Endometrial microvascular endothelial cells (primary cell): Measurements from ENCODE around the gene EEFSEC. TPM values are rescaled to one million over a fixed set of nuclear protein-coding genes. Genes with fewer than 3 reads are reported as not detected.

Experiments
- in situ Hi-C: cut with HindIII; loops from 2 replicates; pipeline ENCODE4 v1.10.0; 2017; ENCODE audit warnings: low sequenced_read_pairs, low pct_unique_long_range_greater_than_20kb; ENCODE audit errors: inconsistent ontology term
- total RNA-seq: library from RNA; depleted of rRNA; stranded (reverse); fragments of >200 nt; gene quantifications from one replicate; pipeline ENCODE4 v1.2.3, GENCODE V29; 2015; ENCODE audit errors: inconsistent ontology term

EEFSEC gene
- total RNA-seq, 1 donor from 2014 or later = 21.7 TPM

DNA sequence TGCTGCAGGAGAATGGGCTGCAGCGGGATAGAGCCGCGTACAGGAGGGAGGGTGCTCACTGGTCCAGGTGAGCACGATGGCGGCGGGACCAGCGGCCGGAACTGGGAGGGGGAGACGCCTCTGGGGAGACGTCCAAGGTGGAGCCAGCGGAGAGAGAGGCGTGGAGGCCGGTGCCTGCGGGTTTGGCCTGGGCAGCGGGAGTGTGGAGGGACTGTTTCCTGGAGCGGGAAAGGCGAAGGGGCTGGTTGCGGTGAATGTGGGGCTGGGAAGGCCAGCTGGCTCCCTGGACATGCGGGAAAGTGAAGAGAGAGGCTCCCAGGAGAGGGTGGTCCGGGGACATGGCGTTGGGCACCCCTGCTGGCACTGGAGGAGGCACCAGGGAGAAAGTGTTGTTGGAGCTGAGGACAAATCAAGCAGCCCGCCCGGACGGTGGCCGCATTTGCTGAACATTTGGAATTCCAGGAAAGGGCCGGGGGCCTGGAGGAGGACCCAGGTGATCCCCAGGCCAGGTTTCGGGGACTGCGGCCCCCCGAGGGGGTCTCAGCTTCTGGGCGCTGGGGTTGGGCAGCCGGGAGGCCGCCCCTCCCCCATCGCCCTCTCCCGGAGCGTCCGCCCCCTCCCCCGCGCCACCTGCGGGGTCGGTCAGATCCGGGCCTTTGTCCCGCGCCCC lies 279.2 kb downstream of the EEFSEC start:
- in situ Hi-C loops = no loop called here

DNA sequence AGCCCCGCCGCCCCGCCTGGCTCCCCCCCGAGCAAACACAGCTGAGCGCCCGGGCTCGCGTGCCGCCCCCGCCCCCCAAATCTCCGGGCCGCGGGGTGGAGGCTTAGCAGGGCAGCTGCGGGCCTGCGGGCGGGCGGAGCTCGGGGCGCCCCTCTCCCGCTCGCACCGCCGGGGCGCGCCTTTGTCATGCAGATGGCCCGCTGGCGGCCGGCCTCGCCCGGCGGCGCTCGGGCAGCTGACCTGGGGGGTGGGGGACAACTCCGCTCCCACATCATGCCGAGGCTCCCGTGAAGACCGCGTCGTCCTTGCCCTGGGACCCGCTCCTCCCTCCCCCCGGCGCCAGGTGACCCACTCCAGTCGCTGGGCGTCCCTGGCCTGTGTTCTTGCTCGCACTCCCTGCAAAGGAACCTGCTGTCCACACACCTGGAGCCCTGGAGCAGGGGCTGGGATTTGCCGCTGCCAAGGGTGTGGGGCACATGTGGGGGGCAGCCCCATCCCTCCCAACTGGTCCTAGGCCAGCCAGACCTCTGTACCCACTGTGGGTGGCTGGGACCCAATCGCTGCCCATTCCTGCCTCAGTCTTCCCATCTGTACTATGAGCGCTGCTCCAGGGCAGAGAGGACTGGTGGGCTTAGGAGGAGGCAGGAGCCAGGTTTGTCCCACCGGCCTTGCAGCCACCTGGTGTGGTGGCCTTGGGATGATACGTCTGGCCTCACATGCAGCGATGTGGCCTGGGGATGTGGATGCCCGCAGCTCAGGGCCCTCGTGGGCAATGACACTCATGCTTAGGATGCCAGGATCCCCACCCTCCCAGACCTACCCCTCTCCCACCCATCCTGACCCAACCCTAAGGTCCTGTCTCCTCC lies 279.9 kb downstream of the EEFSEC start:
- in situ Hi-C loops = no loop called here

DNA sequence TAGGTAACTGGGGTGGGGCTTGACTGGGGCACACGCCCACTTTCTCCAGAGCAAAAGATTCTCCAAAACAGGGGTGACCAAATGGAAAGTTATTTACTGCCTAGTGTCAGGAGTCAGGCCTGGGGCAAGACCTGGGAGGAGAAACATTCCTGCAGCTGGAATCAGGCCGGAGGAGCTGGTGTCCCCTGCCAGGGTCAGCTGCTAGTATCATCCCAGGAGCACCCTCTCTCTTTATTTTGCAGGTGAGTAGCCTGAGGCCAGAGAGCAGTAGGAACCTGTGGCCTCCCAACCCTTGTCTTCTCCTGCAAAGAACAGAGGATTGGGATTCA lies 280.5 kb downstream of the EEFSEC start:
- in situ Hi-C loops = no loop called here

DNA sequence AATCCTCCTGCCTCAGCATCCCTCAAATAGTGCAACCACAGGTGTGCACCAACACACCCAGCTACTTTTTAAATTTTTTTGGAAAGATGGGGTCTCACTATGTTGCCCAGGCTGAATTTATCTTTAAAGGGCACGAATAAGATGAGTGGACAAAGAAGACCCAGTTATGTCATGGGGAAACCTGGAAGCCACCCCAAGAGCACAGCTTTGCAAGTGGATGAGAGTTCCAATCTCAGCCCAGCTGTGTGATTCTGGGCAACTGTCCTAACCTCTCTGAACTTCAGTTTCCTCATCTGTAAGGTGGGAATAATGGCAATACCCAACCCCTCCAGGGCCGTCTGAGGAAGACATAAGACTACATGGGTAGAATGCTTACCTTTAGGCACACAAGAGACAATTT lies 281.2 kb downstream of the EEFSEC start:
- in situ Hi-C loops = no loop called here

DNA sequence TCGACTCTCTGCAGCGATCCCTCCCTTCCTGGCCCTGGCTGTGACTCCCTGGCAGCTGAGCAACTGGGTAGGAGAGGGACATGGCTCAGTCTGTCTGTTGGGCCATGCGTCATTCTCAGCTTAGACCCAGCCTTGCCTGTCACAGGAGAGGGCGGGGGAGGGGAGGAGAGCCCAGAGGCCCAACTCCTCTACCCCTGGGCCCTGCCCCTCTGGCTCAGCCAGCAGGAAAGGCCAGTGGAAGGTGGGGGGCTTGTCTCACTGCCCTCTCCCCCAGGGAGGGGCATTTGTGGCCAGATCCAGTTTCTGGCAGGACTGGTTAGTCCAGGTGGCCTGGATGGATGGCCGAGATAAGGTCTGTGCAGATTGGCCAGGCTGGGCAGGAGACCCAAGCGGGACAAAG lies 281.8 kb downstream of the EEFSEC start:
- in situ Hi-C loops = no loop called here

DNA sequence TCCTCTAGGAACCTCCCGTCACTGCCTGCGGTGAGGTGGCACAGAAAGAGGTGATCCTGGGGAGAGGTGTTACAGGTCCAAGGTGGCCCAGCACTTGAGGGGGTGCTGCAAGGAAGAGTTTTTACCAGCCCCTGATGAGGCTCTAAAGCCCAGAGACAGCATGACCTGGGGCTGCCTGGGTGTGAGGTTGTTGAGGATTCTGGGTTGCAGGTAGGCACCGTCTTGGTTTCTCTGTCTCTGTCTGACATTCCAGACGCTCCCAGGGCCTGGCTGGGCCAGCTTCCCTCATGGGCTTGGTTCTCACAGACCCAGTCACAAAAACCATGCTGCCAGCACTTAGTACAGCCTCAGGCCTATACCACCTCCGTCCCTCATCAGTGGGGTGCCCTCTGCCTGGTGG lies 282.3 kb downstream of the EEFSEC start:
- in situ Hi-C loops = no loop called here

DNA sequence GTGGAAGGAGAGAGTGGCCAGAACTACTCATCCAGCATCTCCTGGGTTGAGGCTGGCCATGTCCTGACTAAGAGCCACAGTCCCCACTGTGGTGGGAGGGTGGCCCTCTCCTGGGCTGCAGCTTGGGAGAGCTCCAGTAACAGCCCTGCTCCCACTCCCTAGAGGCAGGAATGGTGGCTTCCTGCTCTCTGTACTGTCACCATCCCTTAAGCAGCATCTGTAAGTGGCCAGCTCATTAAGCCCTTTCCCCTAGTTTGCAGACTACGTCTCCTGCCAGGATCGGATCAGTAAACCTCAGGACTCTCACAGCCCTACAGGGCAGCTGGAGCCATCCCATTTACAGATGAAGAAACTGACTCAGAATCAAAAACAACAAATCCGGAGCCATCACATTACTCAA lies 282.9 kb downstream of the EEFSEC start:
- in situ Hi-C loops = no loop called here

DNA sequence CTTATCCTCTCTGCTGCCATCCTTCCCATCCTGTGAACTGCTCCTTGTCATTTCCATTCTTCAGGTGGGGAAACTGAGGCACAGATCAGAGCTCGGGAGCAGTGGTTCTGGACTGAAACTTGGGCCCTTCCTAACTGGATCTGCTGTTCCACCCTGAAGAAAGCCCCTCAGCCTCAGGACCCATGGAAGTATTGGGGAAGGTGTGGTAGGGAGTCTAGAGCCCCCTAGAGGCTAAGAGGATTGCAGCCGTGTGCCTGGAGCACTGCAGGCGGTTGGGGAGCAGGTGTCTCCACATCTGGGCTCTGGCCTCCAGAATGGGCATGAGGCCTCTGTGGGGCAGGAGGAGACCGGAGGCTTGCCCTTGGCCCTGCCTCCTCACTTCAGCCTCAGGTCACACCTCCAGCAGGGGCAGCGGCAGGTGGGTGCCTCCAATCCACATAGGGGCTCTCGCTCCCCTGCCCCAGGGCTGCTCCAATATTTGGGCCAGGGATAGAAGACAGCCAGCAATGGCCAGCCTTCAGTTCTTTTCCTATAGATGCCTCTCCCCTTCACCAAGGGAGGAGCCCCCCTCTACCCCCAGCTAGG lies 285.3 kb downstream of the EEFSEC start:
- in situ Hi-C loops = no loop called here

DNA sequence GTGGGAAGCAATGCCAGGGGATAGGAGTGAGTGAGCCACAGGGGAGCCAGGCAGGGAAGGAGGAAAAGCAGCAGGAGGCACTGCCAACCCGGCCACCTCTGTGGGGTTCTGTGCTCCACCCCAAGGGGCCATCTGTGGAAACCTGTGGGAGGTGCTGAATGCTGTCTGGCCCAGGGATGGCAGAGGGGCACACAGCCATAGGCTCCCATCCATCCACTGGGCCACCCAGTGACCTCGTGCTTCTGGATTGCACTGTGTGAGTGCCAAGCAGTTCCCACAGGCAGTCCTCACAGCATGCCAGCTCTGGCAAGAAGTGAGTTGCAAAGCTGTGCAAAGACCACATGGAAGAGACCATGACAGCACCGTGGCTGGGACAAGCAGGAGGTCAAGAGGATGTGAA lies 285.9 kb downstream of the EEFSEC start:
- in situ Hi-C loops = no loop called here

DNA sequence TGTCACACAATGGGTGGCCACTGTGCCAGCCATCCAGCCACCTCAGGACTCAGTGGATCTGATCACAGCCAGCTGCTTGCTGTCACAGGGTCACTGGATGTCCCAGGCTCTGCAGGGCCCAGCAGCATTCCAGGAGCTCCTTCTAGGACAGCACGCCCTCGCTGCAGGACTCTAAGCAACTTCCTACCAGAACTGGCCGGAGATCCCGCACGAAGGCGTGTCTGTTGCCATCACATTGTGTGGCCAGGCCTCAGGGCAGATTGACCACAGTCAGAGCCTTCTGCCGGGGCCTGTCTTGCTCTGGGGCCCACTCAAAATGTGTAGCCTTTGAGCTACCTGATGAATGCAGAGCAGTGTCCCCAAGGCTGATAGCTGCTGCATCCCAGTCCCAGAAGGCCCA lies 288.8 kb downstream of the EEFSEC start:
- in situ Hi-C loops = no loop called here

DNA sequence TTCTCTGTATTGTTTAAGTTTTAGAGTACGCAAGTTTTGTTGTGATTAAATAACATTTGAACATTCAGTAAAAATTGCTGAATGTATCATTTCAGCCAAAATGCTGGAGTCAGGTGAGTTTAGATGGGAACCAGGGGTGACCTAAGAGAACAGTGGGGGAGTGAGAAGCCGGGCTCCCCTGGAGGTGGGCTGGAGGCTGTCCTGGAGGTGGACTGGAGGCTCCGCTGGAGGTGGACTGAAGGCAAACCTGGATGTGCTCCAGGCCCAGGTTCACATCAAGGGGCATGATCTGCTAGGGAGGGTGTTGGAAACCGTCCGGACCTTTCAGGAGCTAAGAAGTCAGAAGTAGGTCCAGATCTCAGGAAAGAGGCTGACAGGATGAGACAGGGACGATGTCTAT lies 289.7 kb downstream of the EEFSEC start:
- in situ Hi-C loops = no loop called here

DNA sequence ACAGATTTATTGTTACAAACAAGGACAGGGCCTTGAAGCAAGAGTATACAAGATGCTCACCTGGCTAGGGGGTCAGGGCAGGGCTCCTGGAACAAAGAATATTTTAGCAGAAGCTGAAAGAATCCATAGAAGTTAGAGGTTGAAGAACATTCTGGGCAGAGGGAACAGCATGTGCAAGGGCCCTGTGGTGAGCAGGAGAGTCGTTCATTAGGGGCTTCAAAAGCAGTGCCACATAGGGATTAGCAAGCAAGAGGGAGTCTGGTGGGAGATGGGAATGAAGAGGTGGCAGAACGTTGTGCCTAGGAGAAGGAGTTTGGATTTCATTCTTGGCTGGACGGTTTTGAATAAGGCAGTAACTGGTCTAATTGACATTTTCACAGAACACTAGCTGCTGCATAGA lies 290.5 kb downstream of the EEFSEC start:
- in situ Hi-C loops = no loop called here

DNA sequence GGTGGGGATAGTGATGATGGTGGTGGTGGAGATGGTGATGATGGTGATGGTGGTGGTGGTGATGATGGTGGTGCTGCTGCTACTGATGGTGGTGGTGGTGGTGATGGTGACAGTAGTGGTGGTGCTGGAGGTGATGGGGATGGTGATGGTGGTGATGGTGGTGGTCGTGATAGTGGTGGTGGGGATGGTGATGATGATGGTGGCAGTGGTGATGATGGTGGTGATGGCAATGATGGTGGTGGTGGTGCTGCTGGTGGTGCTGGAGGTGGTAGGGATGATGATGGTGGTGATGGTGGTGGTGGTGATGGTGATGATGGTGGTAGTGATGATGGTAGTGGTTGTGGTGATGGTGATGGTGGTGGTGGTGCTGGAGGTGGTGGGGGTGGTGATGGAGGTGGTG lies 292.1 kb downstream of the EEFSEC start:
- in situ Hi-C loops = no loop called here

DNA sequence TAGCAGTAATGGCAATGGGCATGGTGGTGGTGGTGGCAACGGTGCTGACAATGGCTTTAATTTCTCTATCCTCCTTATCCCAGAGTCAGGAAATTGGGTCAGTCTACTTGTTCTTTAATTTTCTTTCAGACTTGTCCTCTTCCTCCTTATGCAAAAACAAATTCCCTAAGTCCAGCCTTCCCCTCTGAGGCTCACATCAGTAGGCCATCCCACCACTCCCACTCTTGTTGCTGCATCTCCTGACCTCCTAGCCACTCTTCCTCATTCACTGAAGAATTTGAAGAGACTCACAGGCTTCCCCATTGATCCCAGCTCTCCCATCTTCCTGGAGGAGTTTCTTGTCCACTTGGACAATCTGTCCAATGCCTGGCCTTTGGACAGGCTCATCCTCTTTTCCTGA lies 293.5 kb downstream of the EEFSEC start:
- in situ Hi-C loops = no loop called here

DNA sequence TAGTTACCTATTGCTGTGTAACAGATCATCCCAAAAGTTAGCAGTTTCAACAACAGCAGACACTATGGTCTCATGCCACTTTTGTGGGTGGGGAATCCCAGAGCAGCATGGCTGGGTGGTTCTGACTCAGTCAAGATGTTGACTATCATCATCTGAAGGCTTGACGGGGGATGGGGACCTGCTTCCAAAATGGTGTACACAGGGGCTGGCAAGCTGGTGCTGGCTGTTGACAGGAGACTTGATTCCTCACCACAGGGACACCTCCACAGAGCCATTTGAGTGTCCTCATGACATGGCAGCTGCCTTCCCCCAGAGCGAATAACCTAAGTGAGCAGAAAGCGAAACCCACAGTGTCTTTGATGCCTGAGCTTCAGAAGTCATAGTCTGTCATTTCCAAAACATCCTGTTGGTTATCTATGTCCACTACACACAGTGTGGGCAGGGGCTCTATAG lies 294.3 kb downstream of the EEFSEC start:
- in situ Hi-C loops = no loop called here

DNA sequence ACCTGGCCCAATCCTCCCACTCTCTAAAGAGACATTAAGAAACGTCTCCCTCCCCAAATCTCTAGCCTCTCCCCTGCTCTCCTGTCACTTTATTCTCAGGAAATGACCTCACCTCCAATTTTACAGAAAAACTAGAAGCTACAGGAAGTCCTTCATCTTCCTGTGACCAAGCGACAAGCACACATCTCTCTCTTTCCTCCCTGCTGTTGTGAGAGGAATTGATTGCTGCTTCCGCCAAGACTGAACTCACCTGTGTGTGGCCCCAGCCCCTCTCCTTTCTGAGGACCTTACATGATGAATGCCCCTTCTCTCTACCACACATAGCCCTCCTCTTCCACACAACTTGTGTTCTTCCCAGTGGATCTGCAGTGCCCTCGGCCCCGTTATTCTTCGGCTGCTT lies 295.2 kb downstream of the EEFSEC start:
- in situ Hi-C loops = no loop called here

DNA sequence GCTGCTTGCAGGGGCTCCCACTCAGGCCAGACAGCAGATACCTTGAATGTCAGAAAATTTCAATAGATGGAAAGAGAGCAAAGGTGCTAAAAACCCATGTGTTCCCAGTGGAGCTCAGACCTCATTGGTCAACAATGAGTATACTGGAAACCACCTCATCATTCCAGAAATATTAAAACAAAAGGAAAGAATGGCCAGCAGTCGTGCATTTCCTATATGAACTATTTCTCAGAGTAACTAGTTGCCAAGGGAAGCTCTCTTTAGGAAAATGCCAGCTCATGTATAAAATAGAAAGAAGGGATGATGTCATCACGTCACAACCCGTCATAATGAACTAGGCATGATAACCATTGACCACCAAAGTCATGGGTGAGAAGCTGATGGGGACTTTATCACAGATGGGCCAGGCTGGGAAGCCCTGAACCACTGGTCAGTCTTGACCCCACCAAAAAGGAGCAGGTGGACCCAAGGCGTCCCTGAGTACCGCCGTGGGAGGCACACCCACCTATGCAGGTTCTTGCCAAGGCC lies 295.9 kb downstream of the EEFSEC start:
- in situ Hi-C loops = no loop called here

DNA sequence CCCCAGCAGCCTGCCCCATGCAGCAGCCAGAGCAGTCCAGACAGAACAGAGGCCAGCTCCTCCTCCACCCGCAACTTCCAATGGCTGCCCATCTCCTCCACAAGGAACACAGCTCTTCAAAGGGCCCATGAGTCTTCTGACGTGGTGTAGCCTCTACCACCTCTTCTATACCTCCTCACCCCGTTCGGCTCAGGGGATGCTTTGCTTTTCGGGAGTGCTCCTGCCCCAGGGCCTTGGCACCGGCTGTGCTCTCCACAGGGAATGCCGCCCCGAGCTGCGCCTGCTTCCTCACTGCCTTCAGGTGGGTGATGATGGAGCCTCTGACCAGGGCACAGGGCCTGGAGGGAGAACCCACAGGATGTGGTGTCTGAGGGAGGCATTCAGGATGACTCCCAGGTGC lies 298.8 kb downstream of the EEFSEC start:
- in situ Hi-C loops = no loop called here

DNA sequence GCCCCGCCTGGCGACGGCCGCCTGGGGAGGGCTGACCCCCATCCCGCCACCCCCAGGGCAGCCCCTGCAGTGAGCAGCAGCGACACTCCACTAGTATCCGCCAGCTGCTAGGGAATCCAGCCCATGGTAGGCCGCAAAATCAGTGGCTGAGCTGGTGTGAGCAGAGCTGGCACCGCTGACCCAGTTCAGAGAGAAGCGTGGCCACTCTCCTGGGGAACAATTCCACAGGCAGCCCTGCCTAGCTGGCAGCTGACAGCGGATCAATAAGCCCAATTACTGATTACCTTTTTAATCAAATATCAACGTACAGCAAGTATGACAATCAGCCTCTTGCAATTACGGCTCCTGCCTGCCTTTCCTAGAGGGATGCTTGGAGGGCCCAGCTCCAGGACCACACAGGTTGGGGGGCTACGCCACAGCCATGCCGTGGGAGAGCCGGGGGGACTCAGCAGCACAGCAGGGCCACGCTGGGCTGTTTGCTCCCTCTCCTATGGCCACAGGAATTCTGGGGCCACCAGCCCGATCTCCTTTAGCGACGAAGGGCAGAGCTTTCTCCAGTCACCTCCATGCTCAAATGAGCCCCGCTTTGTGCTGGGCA lies 299.5 kb downstream of the EEFSEC start:
- in situ Hi-C loops = no loop called here
